Measurements from ENCODE around the gene CHST7. TPM values are rescaled to one million over a fixed set of nuclear protein-coding genes. Genes with fewer than 3 reads are reported as not detected.
A peak's percentile ranks its signal among the peaks of the same experiment; 100 is the strongest.

CHST7 gene
- total RNA-seq, 6 experiments from 2014 or later: 4.8 to 7.1 (median 5.7) TPM

DNA sequence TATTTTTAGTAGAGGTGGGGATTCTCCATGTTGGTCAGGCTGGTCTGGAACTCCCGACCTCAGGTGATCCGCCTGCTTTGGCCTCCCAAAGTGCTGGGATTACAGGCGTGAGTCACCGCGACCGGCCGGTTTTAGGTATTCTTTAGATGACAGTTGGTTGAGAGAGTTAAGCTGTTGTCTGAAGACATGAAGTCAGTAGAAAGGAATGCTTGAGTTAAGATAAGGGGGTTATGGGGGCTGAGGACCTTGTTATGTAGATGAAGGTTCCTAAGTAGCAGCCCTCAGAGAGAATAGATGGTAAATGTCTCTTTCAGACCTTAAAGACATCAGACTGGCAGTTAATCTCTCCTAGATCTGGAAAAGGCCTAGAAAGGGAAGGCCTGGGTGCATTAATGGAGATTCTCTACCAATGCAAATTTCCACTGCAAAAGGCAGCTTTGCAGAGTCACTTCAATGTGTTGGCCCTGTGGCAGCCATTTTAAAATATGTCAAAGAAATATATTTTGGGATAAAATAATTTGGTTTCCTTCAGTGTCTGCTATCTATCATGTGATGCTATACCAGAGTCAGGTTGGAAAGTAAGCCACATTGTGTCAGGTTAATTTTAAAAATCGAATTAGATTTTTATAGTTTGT lies 22.0 kb upstream of the CHST7 start:
- Histone ChIP-seq H3K36me3 (no peaks in the 10 kb centered on the region), H3K9me3 (no peaks in the 10 kb centered on the region), H3K4me1 (no peaks in the 10 kb centered on the region), H3K27ac (no peak overlapping the region), H3K27me3 (peaks cover 0 to 4% of the 10 kb centered on the region in 2 donors), H3K4me3 (no peak overlapping the region)
- TF ChIP-seq POLR2A (IDR thresholded peaks at IDR 0.05): no peak
- TF ChIP-seq, protein P1, sequence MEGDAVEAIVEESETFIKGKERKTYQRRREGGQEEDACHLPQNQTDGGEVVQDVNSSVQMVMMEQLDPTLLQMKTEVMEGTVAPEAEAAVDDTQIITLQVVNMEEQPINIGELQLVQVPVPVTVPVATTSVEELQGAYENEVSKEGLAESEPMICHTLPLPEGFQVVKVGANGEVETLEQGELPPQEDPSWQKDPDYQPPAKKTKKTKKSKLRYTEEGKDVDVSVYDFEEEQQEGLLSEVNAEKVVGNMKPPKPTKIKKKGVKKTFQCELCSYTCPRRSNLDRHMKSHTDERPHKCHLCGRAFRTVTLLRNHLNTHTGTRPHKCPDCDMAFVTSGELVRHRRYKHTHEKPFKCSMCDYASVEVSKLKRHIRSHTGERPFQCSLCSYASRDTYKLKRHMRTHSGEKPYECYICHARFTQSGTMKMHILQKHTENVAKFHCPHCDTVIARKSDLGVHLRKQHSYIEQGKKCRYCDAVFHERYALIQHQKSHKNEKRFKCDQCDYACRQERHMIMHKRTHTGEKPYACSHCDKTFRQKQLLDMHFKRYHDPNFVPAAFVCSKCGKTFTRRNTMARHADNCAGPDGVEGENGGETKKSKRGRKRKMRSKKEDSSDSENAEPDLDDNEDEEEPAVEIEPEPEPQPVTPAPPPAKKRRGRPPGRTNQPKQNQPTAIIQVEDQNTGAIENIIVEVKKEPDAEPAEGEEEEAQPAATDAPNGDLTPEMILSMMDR (IDR thresholded peaks at IDR 0.05): no peak
- no peak for DNase-seq
- WGBS (ENCODE audit: insufficient coverage, low coverage, low lambda C conversion rate, missing lambda C conversion rate): 54% methylated on average over 8 of the region's 8 CpGs
- intact Hi-C loops (cut with DNase I): no loop called here
- ATAC-seq: no peak

DNA sequence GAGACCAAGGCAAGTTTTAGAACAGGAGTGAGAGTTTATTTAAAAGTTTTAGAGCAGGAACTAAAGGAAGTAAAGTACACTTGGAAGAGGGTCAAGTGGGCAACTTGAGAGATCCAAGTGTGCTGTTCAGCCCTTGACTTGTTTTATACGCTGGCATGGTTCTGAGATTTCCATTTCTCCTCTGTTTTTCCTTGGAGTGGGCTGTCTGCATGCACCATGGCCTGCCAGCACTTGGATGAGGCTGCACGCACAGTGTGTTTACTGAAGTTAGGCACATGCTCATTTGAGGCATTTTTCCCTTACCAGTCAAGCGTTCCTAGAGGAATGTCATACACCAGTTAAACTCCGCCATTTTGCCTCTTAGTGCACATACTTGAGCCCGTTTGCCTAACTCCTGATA lies 19.6 kb upstream of the CHST7 start:
- TF ChIP-seq, protein P1 (IDR thresholded peaks at IDR 0.05): no peak
- no peak for TF ChIP-seq POLR2A (IDR thresholded peaks at IDR 0.05)
- DNase-seq: no peak
- intact Hi-C loops (cut with DNase I): no loop called here
- Histone ChIP-seq H3K4me1 (no peaks in the 10 kb centered on the region), H3K27me3 (no peaks in the 10 kb centered on the region), H3K4me3 (no peak overlapping the region), H3K9me3 (no peaks in the 10 kb centered on the region), H3K36me3 (no peaks in the 10 kb centered on the region), H3K27ac (no peak overlapping the region)
- ATAC-seq: no peak
- 78% methylated on average over 5 of the region's 5 CpGs for WGBS (ENCODE audit: insufficient coverage, low coverage, low lambda C conversion rate, missing lambda C conversion rate)

DNA sequence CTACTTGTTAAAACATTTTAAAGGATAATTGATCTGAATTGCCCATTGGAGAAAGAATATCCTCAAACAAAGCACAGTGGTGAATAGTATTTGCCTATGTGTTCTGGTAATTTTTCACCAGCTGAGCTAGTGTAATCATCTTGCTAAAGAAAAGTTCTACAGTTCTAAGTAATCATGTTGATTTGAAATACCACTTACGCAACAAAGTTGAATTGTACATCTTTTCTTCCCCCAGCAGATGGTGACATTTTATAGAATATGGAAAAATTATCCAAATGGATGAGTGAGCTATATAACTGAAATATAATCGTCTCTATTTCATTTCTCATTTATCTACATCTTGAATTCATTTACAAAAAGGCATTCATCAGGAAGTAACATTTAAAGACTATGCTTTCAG lies 18.6 kb upstream of the CHST7 start:
- Histone ChIP-seq H3K9me3 (no peaks in the 10 kb centered on the region), H3K4me3 (no peak overlapping the region), H3K4me1 (no peaks in the 10 kb centered on the region), H3K27ac (peak overlapping the region in 1 of 3 donors; percentile 30), H3K27me3 (no peaks in the 10 kb centered on the region), H3K36me3 (no peaks in the 10 kb centered on the region)
- 12% methylated on average over 2 of the region's 2 CpGs for WGBS (ENCODE audit: insufficient coverage, low coverage, low lambda C conversion rate, missing lambda C conversion rate)
- intact Hi-C loops (cut with DNase I): no loop called here
- ATAC-seq (peak; percentile 61 to 81 (median 75)), DNase-seq (no peak)
- TF ChIP-seq POLR2A (IDR thresholded peaks at IDR 0.05): no peak
- TF ChIP-seq, protein P1 (IDR thresholded peaks at IDR 0.05): peak; percentile 41 to 49 (median 44)

DNA sequence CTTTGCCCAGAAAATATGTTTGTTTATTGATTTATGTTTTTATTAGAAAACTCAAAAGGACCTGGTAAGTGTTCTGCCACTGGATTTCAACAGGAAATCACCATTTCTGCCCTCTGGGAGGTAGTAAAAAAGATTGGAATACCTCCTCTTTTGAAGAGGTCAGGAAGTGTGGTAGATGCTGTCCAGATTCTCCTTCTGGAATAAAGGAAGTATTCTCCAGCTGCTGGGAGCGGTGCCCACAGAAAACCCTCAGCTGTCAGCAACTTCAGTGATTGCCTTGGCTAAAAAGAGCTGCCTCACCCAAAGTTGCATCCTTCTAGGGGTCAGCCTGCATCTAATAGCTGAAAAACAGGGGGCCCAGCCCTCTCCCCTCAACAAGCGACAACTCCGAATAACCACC lies 14.5 kb upstream of the CHST7 start:
- ATAC-seq (no peak), DNase-seq (no peak)
- WGBS (ENCODE audit: insufficient coverage, low coverage, low lambda C conversion rate, missing lambda C conversion rate): no CpG with 5 or more reads among the region's 3 CpGs
- Histone ChIP-seq H3K9me3 (no peaks in the 10 kb centered on the region), H3K4me1 (no peaks in the 10 kb centered on the region), H3K27ac (no peak overlapping the region), H3K27me3 (no peaks in the 10 kb centered on the region), H3K4me3 (no peak overlapping the region), H3K36me3 (no peaks in the 10 kb centered on the region)
- TF ChIP-seq POLR2A (IDR thresholded peaks at IDR 0.05): no peak
- TF ChIP-seq, protein P1 (IDR thresholded peaks at IDR 0.05): no peak
- intact Hi-C loops (cut with DNase I): no loop called here
